Stimulated activated CD4-positive, alpha-beta T cell treated with anti-CD3 and anti-CD28 coated beads, Interleukin-2, amount 100 ng/mL, for 48 hours (primary cell): ENCODE measurements around the gene FAM229A.

ENCODE experiments used
- DNase-seq, 2 donors: peaks; one replicate each; pipeline ENCODE4 v3.0.0-alpha.2; 2020

FAM229A gene

DNA sequence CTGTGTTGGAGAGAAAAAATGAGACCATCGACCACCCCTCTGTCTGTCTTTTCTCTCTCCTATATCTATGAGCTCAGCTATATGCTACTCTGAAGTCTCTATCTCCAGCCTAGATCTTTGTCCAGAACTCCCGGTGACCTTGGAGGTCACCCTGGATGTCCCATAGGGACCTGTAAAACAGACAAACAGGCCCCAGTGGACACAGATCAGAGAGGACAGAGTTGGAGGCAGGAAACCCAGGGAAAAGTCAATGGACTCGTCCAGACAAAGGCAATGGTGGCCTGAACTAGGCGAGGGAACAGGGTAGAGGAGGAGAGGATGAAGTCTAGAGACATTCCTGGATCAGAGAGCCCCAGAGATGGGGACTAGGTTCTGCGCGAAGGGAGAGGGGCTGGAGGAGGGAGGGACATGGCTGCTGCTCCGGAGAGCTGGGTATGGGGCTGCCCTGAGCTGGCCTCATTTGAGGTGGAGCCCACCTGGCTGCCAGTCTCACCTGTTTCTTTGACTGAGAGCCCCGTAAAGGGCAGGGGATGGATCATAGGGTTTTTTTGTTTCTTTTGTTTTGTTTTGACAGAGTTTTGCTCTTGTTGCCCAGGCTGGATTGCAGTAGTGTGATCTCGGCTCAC is 15.6 kb downstream of the FAM229A start:
- DNase-seq = no peak

DNA sequence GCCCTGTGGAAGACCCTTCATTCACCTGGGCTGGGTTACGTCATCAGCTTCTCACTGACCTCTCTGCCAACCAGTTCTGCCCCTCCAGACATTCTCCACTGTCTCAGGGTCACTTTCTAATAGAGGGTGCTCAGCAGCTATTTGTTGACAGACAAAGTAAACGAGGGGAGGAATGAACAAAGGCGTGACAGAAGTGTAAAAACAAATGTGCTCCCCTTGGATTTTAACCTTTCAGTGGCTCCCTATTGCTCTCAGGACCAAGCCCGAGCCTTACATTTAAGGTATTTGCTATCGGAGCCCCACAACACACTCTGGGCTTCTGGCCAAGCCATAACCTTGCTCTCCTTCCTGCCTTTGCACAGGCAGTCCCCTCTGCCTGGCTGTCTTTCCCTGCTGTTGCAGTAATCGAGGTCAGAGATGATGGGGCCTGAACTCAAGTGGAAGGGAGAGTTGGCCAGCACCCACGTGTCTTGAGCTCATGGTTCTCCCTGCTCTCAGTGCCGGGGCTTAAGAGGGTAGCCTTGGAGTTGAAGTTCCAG is 16.9 kb downstream of the FAM229A start:
- no peak for DNase-seq

DNA sequence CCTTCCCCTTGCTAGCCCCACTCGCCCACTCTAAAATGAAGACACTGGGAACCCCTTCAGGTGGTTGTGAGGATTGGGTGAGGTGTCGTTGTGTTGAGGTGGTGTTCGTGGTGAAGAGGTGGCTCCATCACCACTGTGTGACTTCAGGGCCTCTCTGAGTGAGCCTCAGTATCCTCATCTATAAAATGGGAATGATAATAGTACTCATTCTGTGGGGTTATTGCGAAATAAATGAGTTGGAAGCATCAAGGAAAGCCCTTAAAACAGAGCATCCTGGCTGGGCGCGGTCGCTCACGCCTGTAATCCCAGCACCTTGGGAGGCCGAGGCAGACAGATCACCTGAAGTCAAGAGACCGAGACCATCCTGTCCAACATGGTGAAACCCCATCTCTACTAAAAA is 19.6 kb downstream of the FAM229A start:
- no peak for DNase-seq

DNA sequence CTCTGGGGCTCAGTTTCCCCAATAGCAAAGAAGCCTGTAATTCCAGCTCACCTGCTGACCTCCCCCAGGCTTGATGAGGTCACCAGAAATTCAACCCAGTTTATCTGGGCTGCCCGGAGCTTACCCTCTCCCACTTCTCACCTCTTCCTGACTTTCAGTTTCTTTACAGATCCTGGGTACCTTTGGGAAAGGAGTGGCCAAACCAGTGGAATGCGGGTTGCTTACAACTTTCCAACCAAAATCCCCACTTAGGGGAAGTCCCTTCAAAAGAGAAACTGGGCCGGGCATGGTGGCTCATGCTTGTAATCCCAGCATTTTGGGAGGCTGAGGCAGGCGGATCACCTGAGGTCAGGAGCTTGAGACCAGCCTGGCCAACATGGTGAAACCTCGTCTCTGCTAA is 20.3 kb downstream of the FAM229A start:
- DNase-seq = no peak

DNA sequence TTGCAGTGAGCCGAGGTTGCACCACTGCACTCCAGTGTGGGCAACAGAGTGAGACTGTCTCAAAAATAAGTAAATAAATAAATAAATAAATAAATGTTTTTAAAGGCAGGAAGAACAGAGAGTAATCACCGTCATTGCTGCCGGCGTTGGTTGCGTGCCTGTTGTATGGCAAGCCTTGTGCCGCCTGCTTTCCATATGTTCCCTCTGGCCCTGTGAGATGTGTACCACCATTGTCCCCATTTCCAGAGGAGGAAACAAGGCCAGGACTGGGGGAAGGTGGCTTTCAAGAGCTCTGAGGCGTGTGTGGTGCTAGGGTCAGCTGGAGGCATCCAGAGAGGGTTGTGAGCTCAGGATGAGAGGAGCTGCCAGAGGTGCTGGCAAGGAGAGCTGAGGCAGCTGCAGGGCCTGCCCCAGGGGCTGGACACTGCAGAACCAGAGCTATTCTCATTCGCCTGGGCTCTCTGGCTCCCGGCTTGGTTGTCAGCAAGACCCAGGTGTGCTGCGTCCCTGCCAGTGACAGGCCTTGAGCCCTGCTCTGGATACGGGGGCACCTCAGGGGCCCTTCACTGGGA is 21.0 kb downstream of the FAM229A start:
- no peak for DNase-seq

DNA sequence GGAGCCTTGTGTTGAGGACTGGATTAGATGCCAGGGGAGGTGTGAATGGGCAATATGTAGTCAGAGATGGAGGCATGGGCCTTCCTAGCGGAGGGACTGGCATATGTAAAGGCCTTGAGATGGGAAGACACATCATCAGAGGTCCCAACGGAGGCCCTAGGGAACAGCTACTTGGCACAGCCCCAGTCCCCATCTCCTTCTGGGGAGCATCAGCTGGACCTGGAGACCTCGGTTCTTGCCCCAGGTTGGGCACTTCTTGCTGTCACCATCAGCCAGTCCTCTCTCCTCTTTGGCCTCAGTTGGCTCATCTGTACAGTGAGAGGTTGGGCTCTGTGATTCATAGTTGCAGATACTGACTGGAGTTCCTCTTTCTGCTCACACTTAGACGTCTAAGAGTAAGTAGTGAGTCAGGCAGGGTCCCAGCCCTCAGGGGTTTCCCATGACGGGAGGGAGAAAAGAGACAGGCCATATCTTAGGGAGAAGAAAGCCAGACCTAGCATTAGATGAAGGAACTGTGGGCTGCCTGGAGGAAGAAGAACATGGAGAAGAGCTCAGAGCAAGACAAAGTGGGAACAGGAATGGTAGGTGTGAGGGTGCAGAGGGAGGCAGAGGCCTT is 22.8 kb downstream of the FAM229A start:
- DNase-seq = no peak

DNA sequence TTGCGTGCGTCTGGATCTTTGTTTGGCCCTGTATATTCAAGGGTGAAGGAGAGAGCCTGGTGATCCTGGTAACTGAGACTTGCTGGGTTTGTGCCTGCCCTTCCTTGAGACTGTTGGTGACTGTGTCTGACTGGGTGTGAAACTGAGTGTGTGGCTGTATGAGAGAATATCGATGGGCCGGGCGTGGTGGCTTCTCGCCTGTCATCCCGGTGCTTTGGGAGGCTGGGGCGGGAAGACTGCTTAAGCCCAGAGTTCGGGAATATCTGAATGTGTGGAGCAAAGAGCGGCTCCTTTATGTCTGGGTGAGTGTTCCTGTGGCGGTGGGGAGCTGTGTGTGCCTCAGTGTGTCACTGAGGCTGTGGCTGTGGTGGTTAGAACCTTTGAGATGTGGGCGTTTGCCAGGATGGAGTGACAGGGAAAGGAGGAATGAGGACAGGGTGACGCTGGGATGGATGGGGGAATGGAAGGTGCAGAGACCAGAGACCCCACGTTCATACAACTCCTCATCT is 23.6 kb downstream of the FAM229A start:
- DNase-seq = no peak

DNA sequence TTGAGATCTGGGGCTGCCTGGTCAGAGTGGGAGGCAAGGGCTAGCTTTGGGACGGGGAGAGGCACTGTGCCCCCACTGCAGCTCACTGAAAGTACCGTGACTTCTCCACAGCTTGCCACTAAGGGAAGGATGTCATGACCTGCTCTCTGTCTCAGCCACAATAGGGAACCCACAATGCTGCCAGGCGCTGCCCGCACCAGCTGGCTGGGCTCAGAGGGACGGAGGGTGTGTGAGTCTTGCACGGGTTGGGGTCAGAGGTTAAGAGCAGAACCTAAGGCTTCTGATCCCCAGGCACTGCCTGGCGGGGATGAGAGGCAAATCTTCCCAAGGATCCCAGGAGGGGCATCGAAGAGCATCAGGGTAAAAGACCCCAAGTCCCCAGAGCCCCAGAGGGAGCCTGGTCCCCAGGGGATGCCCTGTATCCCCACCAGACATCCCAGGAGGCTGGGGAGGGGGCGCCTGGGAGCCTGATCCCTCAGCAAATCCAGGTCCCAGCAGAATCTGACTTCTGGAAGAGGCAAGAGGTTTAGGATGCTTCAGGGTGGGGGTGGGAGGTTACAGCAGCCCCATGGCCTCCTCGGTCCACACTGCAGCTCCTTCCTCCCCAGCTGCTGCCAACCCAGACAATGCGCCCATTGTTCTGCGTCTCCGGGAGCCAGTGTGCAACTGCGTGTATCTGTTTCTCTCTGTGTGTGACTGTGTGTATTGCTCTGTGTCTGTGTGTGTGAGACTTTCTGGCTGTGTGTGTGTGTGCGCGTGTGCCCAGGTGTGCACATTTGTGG is 24.2 kb downstream of the FAM229A start:
- no peak for DNase-seq

DNA sequence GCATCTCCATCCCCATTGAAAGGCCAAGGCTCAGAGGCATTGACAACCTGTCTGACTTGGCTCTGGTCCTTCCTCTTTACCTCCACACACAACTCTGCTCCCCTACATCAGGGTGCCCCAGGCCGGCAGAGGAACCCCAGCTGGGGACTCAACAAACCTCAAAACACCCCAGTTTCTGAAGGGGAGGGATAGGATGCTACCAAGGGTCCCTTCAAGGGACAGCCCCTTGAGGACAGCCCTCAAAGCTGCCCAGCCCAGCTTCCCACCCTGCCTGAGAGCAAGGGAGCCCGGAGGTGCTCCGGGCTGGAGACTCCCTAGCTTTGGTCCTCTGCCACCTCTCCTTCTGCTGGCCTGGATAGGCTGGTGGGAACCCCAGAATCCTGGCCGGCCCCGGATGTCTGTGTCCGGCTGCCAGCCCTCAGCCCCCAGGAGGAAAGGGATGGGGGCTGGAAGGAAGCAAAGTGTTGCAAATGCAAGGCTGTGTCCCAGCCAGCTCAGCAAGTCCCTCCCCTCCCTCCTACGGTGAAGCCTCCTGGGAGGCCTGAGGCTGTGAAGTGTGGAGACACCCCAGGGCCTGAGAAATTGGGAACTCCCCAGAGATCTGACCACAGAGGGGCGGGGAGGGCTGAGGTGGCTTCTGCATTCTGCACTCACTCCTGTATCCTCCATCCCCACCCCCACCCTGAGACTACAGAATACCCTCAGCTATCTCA is 25.2 kb downstream of the FAM229A start:
- no peak for DNase-seq

DNA sequence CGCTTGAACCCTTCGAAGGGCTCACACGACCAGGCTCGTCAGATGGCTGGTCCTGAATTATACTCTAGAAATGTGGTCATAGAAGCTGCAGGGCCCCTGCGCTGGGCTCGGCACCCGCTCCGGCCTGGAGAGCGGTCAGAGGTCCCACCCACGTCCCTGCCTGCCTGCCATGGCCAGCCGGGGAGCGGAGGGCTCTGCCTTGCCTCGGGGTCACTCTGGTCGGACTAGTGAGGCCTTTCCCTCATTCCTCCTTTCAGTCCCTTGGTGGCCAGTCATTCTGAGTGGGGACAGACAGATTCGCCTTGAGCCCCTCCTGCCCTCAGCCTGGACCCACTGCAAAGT is 25.7 kb downstream of the FAM229A start:
- DNase-seq = no peak

DNA sequence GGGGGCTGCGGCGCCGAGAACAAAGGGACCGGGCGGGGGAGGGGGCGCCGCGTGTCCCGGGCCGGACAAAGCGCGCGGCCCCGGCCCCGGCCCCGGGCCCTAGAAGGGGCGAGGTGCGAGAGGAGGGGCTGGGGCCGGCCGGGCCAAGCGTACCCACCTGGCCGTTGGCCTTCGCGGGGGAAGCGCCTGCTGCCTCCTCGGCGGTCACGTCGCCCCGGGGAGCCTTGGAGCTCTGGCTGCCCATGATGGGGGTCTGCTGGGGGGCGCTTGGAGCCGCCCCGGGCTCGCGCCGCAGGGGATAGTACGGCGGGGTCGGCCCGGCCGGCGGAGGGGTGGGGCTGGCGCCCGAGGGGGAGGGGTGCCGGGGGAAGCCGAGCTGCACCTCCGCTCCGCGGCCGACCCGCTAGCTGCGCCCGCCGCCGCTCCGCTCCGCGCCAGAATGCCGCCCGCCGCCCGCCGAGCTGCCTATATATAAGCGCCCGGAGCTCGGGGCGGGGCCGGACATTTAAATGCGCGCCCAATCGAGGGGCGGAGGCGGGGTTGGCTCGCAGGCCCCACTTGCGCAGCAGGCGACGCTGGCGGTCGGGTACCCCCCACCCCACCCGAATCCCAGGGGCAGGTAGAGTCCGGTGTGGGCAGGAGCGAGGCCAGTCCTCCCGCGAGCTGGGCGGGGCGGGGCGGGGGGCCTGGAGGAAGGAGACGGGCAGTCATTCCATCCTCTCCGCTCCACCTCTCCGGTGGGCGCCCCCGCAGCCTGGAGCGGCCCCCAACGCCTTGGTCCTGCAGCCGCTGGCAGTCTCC is 26.3 kb downstream of the FAM229A start, which contains the start of gene MARCKSL1:
MARCKSL1 (minus strand) TSS at position 444 of the 801 bp plus-strand sequence; CDS start at position 244, 200 bp downstream.
- peak; percentile 73 to 84 for DNase-seq

DNA sequence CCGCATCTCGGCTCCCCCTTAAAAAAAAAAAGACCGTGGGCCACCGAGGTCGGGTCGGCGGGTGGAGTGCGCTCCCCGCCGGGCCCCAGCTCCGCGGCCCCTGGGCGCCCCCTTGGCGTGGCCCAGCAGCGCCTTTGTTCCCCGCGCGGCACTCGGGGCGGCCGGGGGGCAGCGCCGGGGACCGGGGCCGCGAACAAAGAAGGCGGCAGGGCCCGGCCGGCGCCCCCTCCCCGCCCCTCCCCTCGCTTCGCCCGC is 26.8 kb downstream of the FAM229A start:
- no peak for DNase-seq

DNA sequence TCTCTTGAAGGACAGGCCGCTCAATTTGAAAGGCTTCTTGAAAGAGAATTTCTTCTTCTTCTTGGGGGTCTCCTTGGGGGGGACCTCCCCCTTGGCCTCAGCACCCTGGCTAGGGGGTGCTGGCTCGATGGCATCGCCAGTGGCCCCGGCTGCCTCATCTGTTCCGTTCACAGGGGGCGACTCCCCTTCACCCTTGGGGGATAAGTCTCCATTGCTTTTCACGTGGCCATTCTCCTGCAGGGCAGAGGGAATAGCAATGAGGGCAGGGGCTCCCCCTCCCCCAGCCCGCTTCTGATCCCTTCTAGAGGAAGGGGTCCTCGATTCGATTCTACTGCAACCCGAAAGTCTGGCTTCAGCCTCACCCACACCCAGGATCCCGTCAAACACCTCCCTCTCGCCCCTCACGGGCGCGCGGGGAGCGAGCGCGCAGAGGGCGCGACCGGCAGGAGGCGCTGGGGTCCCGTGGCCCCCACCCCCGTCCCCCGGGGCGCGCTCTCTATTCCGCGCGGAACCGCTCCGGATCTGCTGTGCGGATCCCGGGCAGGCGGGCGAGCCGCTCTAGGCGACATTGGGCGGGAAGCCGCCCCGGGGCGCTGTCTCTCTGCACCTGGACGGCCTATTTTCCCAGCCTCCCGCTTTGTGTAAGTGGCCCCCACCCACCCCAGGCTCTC is 27.3 kb downstream of the FAM229A start:
- peak; percentile 44 to 56 for DNase-seq

DNA sequence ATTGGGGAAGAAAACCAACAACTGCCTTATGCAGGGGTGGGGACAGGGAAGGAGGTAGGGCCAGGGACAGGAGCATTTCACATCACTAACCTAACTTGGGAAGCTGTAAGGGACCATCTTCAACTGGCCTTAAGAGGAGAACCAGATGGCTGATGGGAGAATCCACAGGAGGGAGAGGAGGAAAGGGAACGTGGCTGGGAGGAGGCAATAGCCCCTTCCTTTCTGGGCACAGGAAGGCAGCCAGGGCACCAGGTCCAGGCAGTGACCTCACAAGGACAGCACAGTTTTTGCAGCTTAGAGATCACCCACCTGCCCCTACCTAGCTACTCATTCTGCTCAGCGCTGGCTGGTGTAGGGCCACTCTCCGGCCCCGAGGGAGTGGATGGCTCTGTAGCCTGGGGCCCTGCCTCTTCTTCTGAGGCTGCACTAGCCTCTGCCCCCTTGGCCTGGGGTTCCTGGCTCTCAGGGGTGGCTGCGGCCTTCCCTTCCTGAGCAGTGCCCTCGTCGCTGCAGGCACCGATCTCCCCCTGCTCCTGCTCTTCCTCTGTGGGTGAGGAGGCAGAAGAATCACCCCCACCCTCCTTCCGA is 27.9 kb downstream of the FAM229A start:
- no peak for DNase-seq

DNA sequence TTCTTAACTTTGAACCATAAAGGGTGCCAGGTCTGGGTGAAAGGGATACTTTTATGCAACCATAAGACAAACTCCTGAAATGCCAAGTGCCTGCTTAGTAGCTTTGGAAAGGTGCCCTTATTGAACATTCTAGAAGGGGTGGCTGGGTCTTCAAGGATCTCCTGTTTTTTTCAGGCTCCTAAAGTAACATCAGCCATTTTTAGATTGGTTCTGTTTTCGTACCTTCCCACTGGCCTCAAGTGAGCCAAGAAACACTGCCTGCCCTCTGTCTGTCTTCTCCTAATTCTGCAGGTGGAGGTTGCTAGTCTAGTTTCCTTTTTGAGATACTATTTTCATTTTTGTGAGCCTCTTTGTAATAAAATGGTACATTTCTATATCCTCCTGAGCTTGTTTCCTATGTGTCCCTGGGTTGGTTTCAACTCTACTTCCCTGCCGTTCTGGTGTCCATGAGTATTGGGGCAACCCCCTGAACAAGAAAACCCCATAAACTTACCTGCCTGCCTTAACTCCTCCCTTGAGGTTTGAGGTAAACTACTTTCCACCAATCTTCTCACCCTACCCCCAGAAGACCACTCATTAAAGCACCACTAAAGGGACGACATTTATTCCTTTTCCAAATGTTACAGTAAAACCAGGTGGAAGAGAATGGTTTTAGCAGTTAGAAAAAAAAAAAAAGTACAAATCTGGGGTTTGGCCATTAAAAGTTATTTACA is 28.9 kb downstream of the FAM229A start:
- DNase-seq = no peak

DNA sequence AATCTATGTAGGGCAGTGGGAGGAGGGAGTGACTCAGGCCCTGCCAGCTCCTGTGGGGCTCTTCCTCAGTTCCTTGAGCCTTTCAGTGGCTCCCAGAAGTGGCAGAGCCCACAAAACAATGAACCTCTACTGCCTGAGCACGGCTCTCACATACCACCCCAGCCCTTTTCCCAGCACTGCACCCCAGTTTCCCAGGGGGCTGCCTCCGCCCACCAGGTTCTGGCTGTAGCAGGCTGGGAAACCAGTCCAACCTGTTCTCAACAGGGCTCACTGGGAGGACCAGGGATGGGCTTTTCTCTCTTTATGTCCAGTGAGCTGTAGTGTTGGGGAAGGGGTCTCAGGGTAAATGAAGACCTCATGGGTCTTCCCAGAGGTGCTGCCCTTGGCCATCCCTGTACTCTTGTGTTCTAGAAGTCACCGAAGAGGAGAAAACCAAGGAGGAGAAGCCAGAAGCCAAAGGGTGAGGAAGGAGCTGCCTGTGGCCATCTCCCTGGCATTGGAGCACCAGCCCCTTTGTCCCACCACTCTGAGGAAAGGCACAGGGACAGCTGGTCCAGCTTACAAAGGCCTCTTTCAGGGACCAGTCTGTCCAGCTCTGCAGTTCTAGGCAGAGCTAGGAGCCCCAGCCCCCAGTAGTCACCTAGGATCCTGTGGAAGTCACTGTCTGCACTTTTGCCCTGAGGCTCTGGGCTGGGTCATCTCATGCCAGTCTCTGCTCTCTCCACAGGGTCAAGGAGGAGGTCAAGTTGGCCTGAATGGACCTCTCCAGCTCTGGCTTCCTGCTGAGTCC is 29.8 kb downstream of the FAM229A start:
- DNase-seq = no peak

DNA sequence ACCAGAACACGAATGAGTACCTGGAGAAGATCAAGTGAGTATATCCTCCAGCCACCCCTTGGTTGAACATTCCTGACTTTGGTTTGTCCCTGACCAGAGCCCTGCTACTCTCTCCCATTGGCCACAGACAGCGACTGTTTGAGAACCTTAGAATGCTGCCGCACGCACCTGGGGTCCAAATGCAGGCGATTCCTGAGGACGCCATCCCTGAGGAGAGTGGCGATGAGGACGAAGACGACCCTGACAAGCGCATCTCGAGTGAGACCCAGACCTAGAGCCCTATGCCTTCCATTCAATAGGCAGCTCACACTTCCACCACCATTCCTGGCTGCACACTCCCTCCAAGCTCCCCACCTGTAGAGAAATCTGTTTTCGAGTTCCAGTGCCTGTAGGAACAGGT is 30.7 kb downstream of the FAM229A start:
- DNase-seq = no peak

DNA sequence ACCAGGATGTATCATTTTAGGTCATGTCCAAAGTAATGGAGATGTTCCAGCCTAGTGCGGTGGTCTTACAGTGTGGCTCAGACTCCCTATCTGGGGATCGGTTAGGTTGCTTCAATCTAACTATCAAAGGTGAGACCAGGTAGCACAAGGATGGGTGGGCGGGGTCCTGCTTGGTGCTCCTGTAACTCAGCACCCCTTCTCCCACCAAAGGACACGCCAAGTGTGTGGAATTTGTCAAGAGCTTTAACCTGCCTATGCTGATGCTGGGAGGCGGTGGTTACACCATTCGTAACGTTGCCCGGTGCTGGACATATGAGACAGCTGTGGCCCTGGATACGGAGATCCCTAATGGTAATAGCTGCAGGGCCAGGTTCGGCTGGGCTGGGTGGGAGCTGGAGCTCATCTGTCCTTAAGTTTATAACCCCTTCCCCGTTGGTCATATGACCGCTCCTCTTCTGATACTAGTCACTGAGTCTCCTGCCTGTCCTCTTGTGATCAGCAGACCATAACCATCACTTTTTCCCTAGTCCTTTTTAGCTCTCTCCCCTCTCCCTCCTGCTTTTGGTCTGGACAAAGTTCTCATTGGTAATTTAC is 31.6 kb downstream of the FAM229A start:
- no peak for DNase-seq

DNA sequence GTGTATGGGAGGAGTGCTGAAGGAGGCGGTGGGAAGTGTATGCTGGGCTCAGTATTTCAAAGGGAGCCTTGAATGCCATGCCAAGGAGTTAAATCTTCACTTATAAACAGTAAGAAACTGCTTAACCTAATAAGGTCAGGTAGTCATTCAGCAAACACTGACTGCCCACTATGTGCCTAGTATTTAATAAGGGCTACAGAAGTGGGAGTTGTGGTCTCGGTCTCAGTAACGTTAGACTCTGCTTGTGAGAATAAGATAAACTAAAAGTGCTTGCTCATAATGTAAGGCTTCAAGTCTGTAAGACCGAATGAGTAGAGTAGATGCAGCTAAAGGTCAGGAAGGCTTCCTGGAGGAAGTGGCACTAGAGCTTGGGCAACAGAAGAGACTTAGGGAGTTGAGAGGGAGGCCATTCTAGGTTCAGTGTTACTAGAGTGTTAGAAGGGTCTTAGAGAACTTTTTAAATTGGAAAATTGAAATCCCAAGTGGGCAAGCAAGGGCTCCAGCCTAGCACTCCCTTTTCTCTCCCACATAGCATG is 32.3 kb downstream of the FAM229A start:
- DNase-seq = no peak
